ENCODE results near the gene OR51B4. TPM values are rescaled to one million over a fixed set of nuclear protein-coding genes. Genes with fewer than 3 reads are reported as not detected.

Gene OR51B4
- total RNA-seq, 1 experiment from 2014 or later = not detected

DNA sequence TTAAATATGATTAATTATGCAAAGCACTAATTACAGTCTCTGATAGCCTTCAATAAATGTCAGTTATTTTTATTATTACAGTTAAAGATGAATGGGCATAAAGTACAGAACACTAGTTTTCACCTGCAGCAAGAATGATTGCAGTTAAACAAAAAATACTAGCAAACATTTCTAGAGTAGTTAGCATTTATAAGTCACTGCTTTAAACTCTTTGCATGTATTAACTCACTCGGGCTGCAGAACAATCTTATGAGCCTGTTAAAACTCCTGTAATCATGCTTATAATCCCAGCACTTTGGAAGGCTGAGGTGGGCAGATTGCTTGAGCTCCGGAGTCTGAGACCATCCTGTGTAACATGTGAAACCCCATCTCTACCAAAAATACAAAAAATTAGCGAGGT is 14.8 kb downstream of the OR51B4 start:
- no peaks in the 10 kb centered on the region for H3K9me3 Mint-ChIP-seq (ENCODE audit: low read depth, unreplicated experiment)
- TF ChIP-seq, protein P1, sequence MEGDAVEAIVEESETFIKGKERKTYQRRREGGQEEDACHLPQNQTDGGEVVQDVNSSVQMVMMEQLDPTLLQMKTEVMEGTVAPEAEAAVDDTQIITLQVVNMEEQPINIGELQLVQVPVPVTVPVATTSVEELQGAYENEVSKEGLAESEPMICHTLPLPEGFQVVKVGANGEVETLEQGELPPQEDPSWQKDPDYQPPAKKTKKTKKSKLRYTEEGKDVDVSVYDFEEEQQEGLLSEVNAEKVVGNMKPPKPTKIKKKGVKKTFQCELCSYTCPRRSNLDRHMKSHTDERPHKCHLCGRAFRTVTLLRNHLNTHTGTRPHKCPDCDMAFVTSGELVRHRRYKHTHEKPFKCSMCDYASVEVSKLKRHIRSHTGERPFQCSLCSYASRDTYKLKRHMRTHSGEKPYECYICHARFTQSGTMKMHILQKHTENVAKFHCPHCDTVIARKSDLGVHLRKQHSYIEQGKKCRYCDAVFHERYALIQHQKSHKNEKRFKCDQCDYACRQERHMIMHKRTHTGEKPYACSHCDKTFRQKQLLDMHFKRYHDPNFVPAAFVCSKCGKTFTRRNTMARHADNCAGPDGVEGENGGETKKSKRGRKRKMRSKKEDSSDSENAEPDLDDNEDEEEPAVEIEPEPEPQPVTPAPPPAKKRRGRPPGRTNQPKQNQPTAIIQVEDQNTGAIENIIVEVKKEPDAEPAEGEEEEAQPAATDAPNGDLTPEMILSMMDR (IDR thresholded peaks at IDR 0.05; ENCODE audit: unreplicated experiment) = no peak
- intact Hi-C loops (cut with micrococcal nuclease; ENCODE audit: unreplicated experiment) = no loop called here
- no peaks in the 10 kb centered on the region for H3K4me1 Mint-ChIP-seq (ENCODE audit: low read depth, unreplicated experiment)
- H3K27ac Mint-ChIP-seq (ENCODE audit: unreplicated experiment) = no peak overlapping the region
- no peak for DNase-seq
- H3K36me3 Mint-ChIP-seq (ENCODE audit: insufficient read depth, unreplicated experiment) = no peaks in the 10 kb centered on the region
- BruUV-seq (replicated peaks) = no TSS peak
- no peaks in the 10 kb centered on the region for H3K27me3 Mint-ChIP-seq (ENCODE audit: unreplicated experiment)
- CTCF ChIA-PET = no interaction called here
- no peak overlapping the region for H3K4me3 Mint-ChIP-seq (ENCODE audit: low read depth, unreplicated experiment)

- CTCF ChIA-PET = no interaction called here
- Mint-ChIP-seq H3K27me3 (ENCODE audit: unreplicated experiment) (no peaks in the 10 kb centered on the region), H3K4me1 (ENCODE audit: low read depth, unreplicated experiment) (no peaks in the 10 kb centered on the region), H3K36me3 (ENCODE audit: insufficient read depth, unreplicated experiment) (no peaks in the 10 kb centered on the region), H3K9me3 (ENCODE audit: low read depth, unreplicated experiment) (no peaks in the 10 kb centered on the region), H3K27ac (ENCODE audit: unreplicated experiment) (no peak overlapping the region), H3K4me3 (ENCODE audit: low read depth, unreplicated experiment) (no peak overlapping the region)
- TF ChIP-seq, protein P1 (IDR thresholded peaks at IDR 0.05; ENCODE audit: unreplicated experiment) = no peak
- intact Hi-C loops (cut with micrococcal nuclease; ENCODE audit: unreplicated experiment) = no loop called here
- no TSS peak for BruUV-seq (replicated peaks)
- no peak for DNase-seq
These were observed 15.4 kb downstream of the OR51B4 start for GRCh38 chr11:5286351-5286750.

GRCh38 chr11:5285703-5286340 is 15.9 kb downstream of the OR51B4 start:
- Mint-ChIP-seq H3K27ac (ENCODE audit: unreplicated experiment) (no peak overlapping the region), H3K36me3 (ENCODE audit: insufficient read depth, unreplicated experiment) (no peaks in the 10 kb centered on the region), H3K4me1 (ENCODE audit: low read depth, unreplicated experiment) (peaks cover 3% of the 10 kb centered on the region), H3K9me3 (ENCODE audit: low read depth, unreplicated experiment) (no peaks in the 10 kb centered on the region), H3K4me3 (ENCODE audit: low read depth, unreplicated experiment) (no peak overlapping the region), H3K27me3 (ENCODE audit: unreplicated experiment) (no peaks in the 10 kb centered on the region)
- CTCF ChIA-PET = interaction anchor here (0.6 kb wide), 1 partner anchor 43 kb away, joined by 3 read pairs; no protein-coding TSS in a partner anchor
- TF ChIP-seq, protein P1 (IDR thresholded peaks at IDR 0.05; ENCODE audit: unreplicated experiment) = no peak
- no peak for DNase-seq
- no TSS peak for BruUV-seq (replicated peaks)
- intact Hi-C loops (cut with micrococcal nuclease; ENCODE audit: unreplicated experiment) = no loop called here

GRCh38 chr11:5284637-5285036 is 17.1 kb downstream of the OR51B4 start:
- Mint-ChIP-seq H3K36me3 (ENCODE audit: insufficient read depth, unreplicated experiment) (no peaks in the 10 kb centered on the region), H3K27ac (ENCODE audit: unreplicated experiment) (no peak overlapping the region), H3K9me3 (ENCODE audit: low read depth, unreplicated experiment) (no peaks in the 10 kb centered on the region), H3K4me1 (ENCODE audit: low read depth, unreplicated experiment) (peaks cover 8% of the 10 kb centered on the region), H3K27me3 (ENCODE audit: unreplicated experiment) (no peaks in the 10 kb centered on the region), H3K4me3 (ENCODE audit: low read depth, unreplicated experiment) (no peak overlapping the region)
- intact Hi-C loops (cut with micrococcal nuclease; ENCODE audit: unreplicated experiment) = no loop called here
- TF ChIP-seq, protein P1 (IDR thresholded peaks at IDR 0.05; ENCODE audit: unreplicated experiment) = no peak
- BruUV-seq (replicated peaks) = no TSS peak
- no peak for DNase-seq
- CTCF ChIA-PET = no interaction called here

Measured in Calu3 (cell line).